ENCODE results near the gene SLC5A10.
"Not testable (repeated sequence)": the region's sequence is repeated elsewhere in the genome, so short reads cannot be mapped to it uniquely, and the experiment has no call there.

The SLC5A10 gene

DNA sequence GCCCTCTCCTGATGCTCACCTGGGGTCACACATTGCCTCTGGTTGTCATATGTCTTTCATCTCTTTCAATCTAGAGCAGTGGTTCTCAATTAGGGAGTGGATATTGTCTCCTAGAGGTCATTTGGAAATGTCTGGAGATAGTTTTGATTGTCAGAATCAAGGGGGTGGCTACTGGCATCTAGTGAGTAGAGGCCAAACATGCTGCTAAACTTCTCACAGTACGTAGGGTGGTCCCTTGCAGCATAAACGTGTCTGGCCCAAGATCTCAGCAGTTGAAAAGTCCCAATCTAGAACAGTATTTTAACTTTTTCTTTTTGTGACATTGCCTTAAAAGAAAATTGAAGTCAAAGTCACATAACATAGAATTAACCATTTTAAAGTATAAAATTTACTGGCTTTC lies 30.5 kb upstream of the SLC5A10 start:
- no peak overlapping the region for H3K27ac ChIP-seq (ENCODE audit: low read length)
- ATAC-seq (ENCODE audit: insufficient read depth, low read depth) = no peak
- no peak overlapping the region for H3K4me2 ChIP-seq (ENCODE audit: insufficient read depth, low read length)
- no peaks in the 10 kb centered on the region for H3K9me3 ChIP-seq (ENCODE audit: insufficient read depth, low read length, severe bottlenecking)
- no peak for DNase-seq
- peaks cover 32% of the 10 kb centered on the region for H3K36me3 ChIP-seq (ENCODE audit: insufficient read depth, low read length)
- no peaks in the 10 kb centered on the region for H3K4me1 ChIP-seq (ENCODE audit: insufficient read depth, low read length)
- no peak overlapping the region for H3K4me3 ChIP-seq (ENCODE audit: low read depth in 1 of 2, low read length in 2 of 2)
- H3K79me2 ChIP-seq (ENCODE audit: insufficient read depth, low read length) = peaks cover 5% of the 10 kb centered on the region; the same call in 1 of the 2 replicates
- peaks cover 3% of the 10 kb centered on the region; the same call in 1 of the 2 replicates for H4K20me1 ChIP-seq (ENCODE audit: insufficient read depth, low read length)
- H3K27me3 ChIP-seq (ENCODE audit: insufficient read depth, low read length, poor library complexity) = no peaks in the 10 kb centered on the region
- TF ChIP-seq CTCF (IDR thresholded peaks at IDR 0.05; ENCODE audit: borderline replicate concordance, extremely low read depth, low read length, poor library complexity, severe bottlenecking) = no peak
- no peak for TF ChIP-seq EZH2 (IDR thresholded peaks at IDR 0.05; ENCODE audit: borderline replicate concordance, low read depth, low read length, severe bottlenecking)
- H3K9ac ChIP-seq (ENCODE audit: low read depth, low read length) = no peak overlapping the region
- no peak overlapping the region for H2AFZ ChIP-seq (ENCODE audit: low read depth, low read length)

DNA sequence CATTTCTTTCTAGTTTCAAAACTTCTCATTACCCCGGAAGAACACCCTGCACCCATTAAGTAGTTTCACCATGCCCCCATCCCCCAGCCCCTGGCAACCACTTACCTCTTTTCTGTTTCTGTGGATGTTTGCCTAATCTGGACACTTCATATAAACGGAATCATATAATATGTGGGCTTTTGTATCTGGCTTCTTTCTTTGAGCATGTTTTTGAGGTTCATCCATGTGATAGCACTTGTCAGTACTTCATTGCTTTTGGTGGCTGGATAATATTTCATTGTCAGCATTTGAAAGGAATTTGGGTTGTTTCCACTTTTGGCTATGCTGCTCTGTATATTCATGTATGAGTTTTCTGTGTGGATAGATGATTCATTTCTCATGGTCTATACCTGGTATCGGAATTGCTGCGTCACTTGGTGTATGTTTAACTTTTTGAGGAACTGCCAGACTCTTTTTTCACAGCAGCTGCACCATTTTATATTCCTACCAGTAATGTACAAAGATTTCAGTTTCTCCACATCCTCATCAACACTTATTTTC lies 30.0 kb upstream of the SLC5A10 start:
- H3K4me1 ChIP-seq (ENCODE audit: insufficient read depth, low read length) = no peaks in the 10 kb centered on the region
- H3K4me2 ChIP-seq (ENCODE audit: insufficient read depth, low read length) = no peak overlapping the region
- DNase-seq (no peak), ATAC-seq (ENCODE audit: insufficient read depth, low read depth) (no peak)
- H3K27me3 ChIP-seq (ENCODE audit: insufficient read depth, low read length, poor library complexity) = no peaks in the 10 kb centered on the region
- peaks cover 5% of the 10 kb centered on the region; the same call in 1 of the 2 replicates for H3K79me2 ChIP-seq (ENCODE audit: insufficient read depth, low read length)
- no peak overlapping the region for H2AFZ ChIP-seq (ENCODE audit: low read depth, low read length)
- no peaks in the 10 kb centered on the region for H3K9me3 ChIP-seq (ENCODE audit: insufficient read depth, low read length, severe bottlenecking)
- H3K27ac ChIP-seq (ENCODE audit: low read length) = no peak overlapping the region
- H3K9ac ChIP-seq (ENCODE audit: low read depth, low read length) = no peak overlapping the region
- H3K4me3 ChIP-seq (ENCODE audit: low read depth in 1 of 2, low read length in 2 of 2) = no peak overlapping the region
- peaks cover 3% of the 10 kb centered on the region; the same call in 1 of the 2 replicates for H4K20me1 ChIP-seq (ENCODE audit: insufficient read depth, low read length)
- TF ChIP-seq EZH2 (IDR thresholded peaks at IDR 0.05; ENCODE audit: borderline replicate concordance, low read depth, low read length, severe bottlenecking) (no peak), CTCF (IDR thresholded peaks at IDR 0.05; ENCODE audit: borderline replicate concordance, extremely low read depth, low read length, poor library complexity, severe bottlenecking) (no peak)
- H3K36me3 ChIP-seq (ENCODE audit: insufficient read depth, low read length) = peaks cover 30% of the 10 kb centered on the region

GRCh38 chr17:18922596-18922995 lies 29.4 kb upstream of the SLC5A10 start:
- H3K4me2 ChIP-seq (ENCODE audit: insufficient read depth, low read length); H3K79me2 ChIP-seq (ENCODE audit: insufficient read depth, low read length); H4K20me1 ChIP-seq (ENCODE audit: insufficient read depth, low read length); H3K9me3 ChIP-seq (ENCODE audit: insufficient read depth, low read length, severe bottlenecking); H3K4me3 ChIP-seq (ENCODE audit: low read depth in 1 of 2, low read length in 2 of 2); H3K9ac ChIP-seq (ENCODE audit: low read depth, low read length); H3K27me3 ChIP-seq (ENCODE audit: insufficient read depth, low read length, poor library complexity); ATAC-seq (ENCODE audit: insufficient read depth, low read depth); H2AFZ ChIP-seq (ENCODE audit: low read depth, low read length); H3K27ac ChIP-seq (ENCODE audit: low read length); H3K4me1 ChIP-seq (ENCODE audit: insufficient read depth, low read length); DNase-seq: not testable (repeated sequence)
- peaks cover 27% of the 10 kb centered on the region for H3K36me3 ChIP-seq (ENCODE audit: insufficient read depth, low read length)

GRCh38 chr17:18925187-18925586 lies 26.8 kb upstream of the SLC5A10 start:
- no peaks in the 10 kb centered on the region for H3K4me1 ChIP-seq (ENCODE audit: insufficient read depth, low read length)
- ATAC-seq (ENCODE audit: insufficient read depth, low read depth) (no peak), DNase-seq (no peak)
- no peak overlapping the region for H3K27ac ChIP-seq (ENCODE audit: low read length)
- no peaks in the 10 kb centered on the region; the same call in 1 of the 2 replicates for H4K20me1 ChIP-seq (ENCODE audit: insufficient read depth, low read length)
- H3K9ac ChIP-seq (ENCODE audit: low read depth, low read length) = no peak overlapping the region
- peaks cover 5% of the 10 kb centered on the region; the same call in 1 of the 2 replicates for H3K79me2 ChIP-seq (ENCODE audit: insufficient read depth, low read length)
- no peaks in the 10 kb centered on the region for H3K9me3 ChIP-seq (ENCODE audit: insufficient read depth, low read length, severe bottlenecking)
- TF ChIP-seq EZH2 (IDR thresholded peaks at IDR 0.05; ENCODE audit: borderline replicate concordance, low read depth, low read length, severe bottlenecking) (no peak), CTCF (IDR thresholded peaks at IDR 0.05; ENCODE audit: borderline replicate concordance, extremely low read depth, low read length, poor library complexity, severe bottlenecking) (no peak)
- H3K36me3 ChIP-seq (ENCODE audit: insufficient read depth, low read length) = peaks cover 33% of the 10 kb centered on the region
- H3K4me2 ChIP-seq (ENCODE audit: insufficient read depth, low read length) = no peak overlapping the region
- no peaks in the 10 kb centered on the region for H3K27me3 ChIP-seq (ENCODE audit: insufficient read depth, low read length, poor library complexity)
- H3K4me3 ChIP-seq (ENCODE audit: low read depth in 1 of 2, low read length in 2 of 2) = no peak overlapping the region
- H2AFZ ChIP-seq (ENCODE audit: low read depth, low read length) = no peak overlapping the region

Data from DND-41 (cell line).